Keratinocyte (primary cell): ENCODE measurements around the gene WNT7B. TPM values are rescaled to one million over a fixed set of nuclear protein-coding genes. Genes with fewer than 3 reads are reported as not detected.
A peak's percentile ranks its signal among the peaks of the same experiment; 100 is the strongest.

Experiments used
- DNase-seq: peaks from one replicate; pipeline ENCODE4 v3.0.0-alpha.2; 2011; ENCODE audit warnings: low read depth, missing footprints, low spot score
- FAIRE-seq: peaks from 2 replicates; lab custom pipeline; 2011; peaks lifted over from hg19 to GRCh38; lab: Jason Lieb, UNC
- H2AFZ ChIP-seq: 2 replicates; pipeline ENCODE4 v1.6.0; 2012; ENCODE audit warnings: low read length, control low read depth, inconsistent platforms; ENCODE audit not compliant: control insufficient read depth
- H3K27ac ChIP-seq: 2 replicates; pipeline ENCODE4 v1.5.1; 2011; ENCODE audit warnings: low read length; ENCODE audit not compliant: control insufficient read depth, insufficient read depth
- H3K27me3 ChIP-seq: 3 replicates; pipeline ENCODE4 v1.6.0; 2011; ENCODE audit warnings: low read length; ENCODE audit not compliant: control insufficient read depth, insufficient read depth; ENCODE audit errors: extremely low read depth
- H3K36me3 ChIP-seq, 2 experiments: 2 replicates in 1 of 2; 3 replicates in 1 of 2; pipeline ENCODE4 v1.5.1; 2011; ENCODE audit warnings: low read length in 2 of 2, mild to moderate bottlenecking in 1 of 2; ENCODE audit not compliant: control insufficient read depth in 2 of 2, insufficient read depth in 2 of 2; ENCODE audit errors: extremely low read depth in 1 of 2
- H3K4me1 ChIP-seq: 3 replicates; pipeline ENCODE4 v1.5.1; 2011; ENCODE audit warnings: low read length; ENCODE audit not compliant: control insufficient read depth, insufficient read depth; ENCODE audit errors: extremely low read depth
- H3K4me2 ChIP-seq: 3 replicates; pipeline ENCODE4 v1.6.0; 2011; ENCODE audit warnings: low read depth, low read length; ENCODE audit not compliant: control insufficient read depth, insufficient read depth; ENCODE audit errors: extremely low read depth
- H3K4me3 ChIP-seq, 3 experiments: fragments of 200-600 bp in 1 of 3; sonication (generic) in 1 of 3; 2 replicates in 2 of 3; 3 replicates in 1 of 3; pipeline ENCODE4 v1.5.1; 2011 to 2016; ENCODE audit warnings: low read length in 3 of 3, mild to moderate bottlenecking in 3 of 3, control low read depth in 2 of 3, inconsistent platforms in 1 of 3, low read depth in 1 of 3, mixed read lengths in 1 of 3, mixed run types in 1 of 3, moderate library complexity in 1 of 3; ENCODE audit not compliant: control insufficient read depth in 2 of 3, insufficient read depth in 2 of 3; ENCODE audit errors: extremely low read depth in 1 of 3
- H3K79me2 ChIP-seq: 2 replicates; pipeline ENCODE4 v1.6.0; 2012; ENCODE audit warnings: low read length; ENCODE audit not compliant: control insufficient read depth, insufficient read depth
- H3K9ac ChIP-seq: 3 replicates; pipeline ENCODE4 v1.6.0; 2011; ENCODE audit warnings: low read length; ENCODE audit not compliant: control insufficient read depth, insufficient read depth; ENCODE audit errors: extremely low read depth
- H3K9me1 ChIP-seq: 3 replicates; pipeline ENCODE4 v1.6.0; 2011; ENCODE audit warnings: low read length; ENCODE audit not compliant: control insufficient read depth, insufficient read depth; ENCODE audit errors: extremely low read depth
- H3K9me3 ChIP-seq: 2 replicates; pipeline ENCODE4 v1.5.1; 2012; ENCODE audit warnings: low read depth, low read length; ENCODE audit not compliant: control insufficient read depth
- H4K20me1 ChIP-seq: 3 replicates; pipeline ENCODE4 v1.6.0; 2011; ENCODE audit warnings: low read length; ENCODE audit not compliant: control insufficient read depth, insufficient read depth; ENCODE audit errors: extremely low read depth
- EZH2 ChIP-seq: IDR thresholded peaks from one replicate; pipeline ENCODE4 v1.6.1; 2012; ENCODE audit warnings: inconsistent platforms, mild to moderate bottlenecking, low read length, moderate library complexity
- dilution Hi-C: fragments of 300-500 bp; cut with MboI; formaldehyde crosslinking; loops from one replicate; pipeline ENCODE4 v1.7.0; 2020; ENCODE audit warnings: low sequenced_read_pairs; ENCODE audit not compliant: extremely low pct_ligation_motif_present
- polyA plus RNA-seq, 5 experiments: library from polyadenylated mRNA; depleted of rRNA in 3 of 5; stranded (reverse) in 3 of 5; stranded (forward) in 1 of 5; unstranded in 1 of 5; fragments of >200 nt; gene quantifications; 1 replicate in 1 of 5; 2 replicates in 3 of 5; 3 replicates in 1 of 5; pipeline versions ENCODE4 v1.2.1 to v1.2.3, GENCODE V29; 2011 to 2012; ENCODE audit warnings: missing spikeins in 2 of 5, low read depth in 1 of 5, low replicate concordance in 1 of 5
- TF ChIP-seq, protein P1 (sequence below), 3 experiments: IDR thresholded peaks in 1 of 3; conservative IDR thresholded peaks in 1 of 3; optimal IDR thresholded peaks in 1 of 3; 2 replicates in 2 of 3; 3 replicates in 1 of 3; pipeline versions ENCODE3 to v1.5.1; 2011; ENCODE audit warnings: low read length in 3 of 3, mild to moderate bottlenecking in 3 of 3, moderate library complexity in 2 of 3, control low read depth in 1 of 3, inconsistent platforms in 1 of 3; ENCODE audit not compliant: insufficient read depth in 2 of 3; ENCODE audit errors: extremely low read depth in 1 of 3

Gene WNT7B
- polyA plus RNA-seq, 1 donor (not counting 4 experiments of a cell fraction or from before 2014, with no cell fraction given): 1.7 TPM

DNA sequence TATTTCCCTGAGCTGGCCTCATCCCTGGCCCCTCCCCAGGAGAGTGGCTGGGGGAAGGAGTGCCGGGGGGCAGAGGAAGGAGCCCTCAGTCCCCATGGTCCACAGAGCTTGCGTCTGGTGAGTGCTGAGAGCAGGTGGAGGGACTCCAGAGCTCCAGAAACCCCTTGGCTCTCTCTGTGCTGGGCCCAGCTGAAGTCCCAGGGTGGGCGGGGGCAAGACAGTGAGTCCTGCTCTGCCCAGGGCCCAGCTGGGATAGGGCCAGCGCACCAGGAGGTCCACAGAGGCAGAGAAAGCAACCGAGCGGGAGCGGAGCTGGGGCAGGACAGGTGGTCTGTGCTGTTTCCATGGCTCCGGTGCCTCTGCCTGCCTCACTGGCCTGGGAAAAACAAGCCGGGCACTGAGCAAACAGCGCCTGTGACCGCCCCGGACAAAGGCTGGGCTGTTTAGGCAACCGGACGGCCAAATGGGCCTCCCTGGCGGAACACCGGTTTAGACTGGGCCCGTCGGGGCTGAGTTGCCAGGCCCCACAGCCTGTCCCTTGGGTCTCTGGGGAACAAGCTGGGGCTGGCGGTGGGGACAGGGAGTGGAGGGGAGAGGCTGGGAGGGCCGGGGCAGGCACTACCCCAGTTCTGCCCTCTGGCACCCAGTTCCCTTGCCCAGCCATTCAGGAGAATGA is 34.1 kb upstream of the WNT7B start:
- Histone ChIP-seq H3K4me1 (peaks cover 65% of the 10 kb centered on the region), H3K9ac (no peak overlapping the region), H2AFZ (no peak overlapping the region), H3K9me1 (no peaks in the 10 kb centered on the region), H3K79me2 (no peaks in the 10 kb centered on the region), H3K9me3 (no peaks in the 10 kb centered on the region), H4K20me1 (no peaks in the 10 kb centered on the region), H3K4me2 (no peak overlapping the region), H3K4me3 (no peak overlapping the region), H3K27me3 (no peaks in the 10 kb centered on the region), H3K36me3 (no peaks in the 10 kb centered on the region), H3K27ac (peak overlapping the region; percentile 45)
- no peak for FAIRE-seq
- dilution Hi-C loops: no loop called here
- no peak for TF ChIP-seq EZH2
- TF ChIP-seq, protein P1, sequence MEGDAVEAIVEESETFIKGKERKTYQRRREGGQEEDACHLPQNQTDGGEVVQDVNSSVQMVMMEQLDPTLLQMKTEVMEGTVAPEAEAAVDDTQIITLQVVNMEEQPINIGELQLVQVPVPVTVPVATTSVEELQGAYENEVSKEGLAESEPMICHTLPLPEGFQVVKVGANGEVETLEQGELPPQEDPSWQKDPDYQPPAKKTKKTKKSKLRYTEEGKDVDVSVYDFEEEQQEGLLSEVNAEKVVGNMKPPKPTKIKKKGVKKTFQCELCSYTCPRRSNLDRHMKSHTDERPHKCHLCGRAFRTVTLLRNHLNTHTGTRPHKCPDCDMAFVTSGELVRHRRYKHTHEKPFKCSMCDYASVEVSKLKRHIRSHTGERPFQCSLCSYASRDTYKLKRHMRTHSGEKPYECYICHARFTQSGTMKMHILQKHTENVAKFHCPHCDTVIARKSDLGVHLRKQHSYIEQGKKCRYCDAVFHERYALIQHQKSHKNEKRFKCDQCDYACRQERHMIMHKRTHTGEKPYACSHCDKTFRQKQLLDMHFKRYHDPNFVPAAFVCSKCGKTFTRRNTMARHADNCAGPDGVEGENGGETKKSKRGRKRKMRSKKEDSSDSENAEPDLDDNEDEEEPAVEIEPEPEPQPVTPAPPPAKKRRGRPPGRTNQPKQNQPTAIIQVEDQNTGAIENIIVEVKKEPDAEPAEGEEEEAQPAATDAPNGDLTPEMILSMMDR (optimal IDR thresholded peaks at IDR 0.05 in 1 of 3, IDR thresholded peaks at IDR 0.05 in 1 of 3, conservative IDR thresholded peaks at IDR 0.05 in 1 of 3; ENCODE audit: extremely low read depth in 1 of 3, insufficient read depth in 2 of 3, low read length in 3 of 3): no peak
- no peak for DNase-seq

GRCh38 chr22:46010207-46010867 is 33.4 kb upstream of the WNT7B start:
- H3K9me1 ChIP-seq: no peaks in the 10 kb centered on the region
- DNase-seq (peak; percentile 36), FAIRE-seq (peak; percentile 87)
- no peak overlapping the region for H2AFZ ChIP-seq
- H3K27me3 ChIP-seq: no peaks in the 10 kb centered on the region
- no peaks in the 10 kb centered on the region for H3K79me2 ChIP-seq
- no peaks in the 10 kb centered on the region for H3K36me3 ChIP-seq
- H3K9me3 ChIP-seq: no peaks in the 10 kb centered on the region
- no peak overlapping the region for H3K4me3 ChIP-seq
- no peaks in the 10 kb centered on the region for H4K20me1 ChIP-seq
- dilution Hi-C loops: no loop called here
- TF ChIP-seq, protein P1 (optimal IDR thresholded peaks at IDR 0.05 in 1 of 3, IDR thresholded peaks at IDR 0.05 in 1 of 3, conservative IDR thresholded peaks at IDR 0.05 in 1 of 3; ENCODE audit: extremely low read depth in 1 of 3, insufficient read depth in 2 of 3, low read length in 3 of 3): no peak
- no peak for TF ChIP-seq EZH2
- no peak overlapping the region for H3K9ac ChIP-seq
- peak overlapping the region; percentile 45 for H3K27ac ChIP-seq
- peaks cover 65% of the 10 kb centered on the region for H3K4me1 ChIP-seq
- H3K4me2 ChIP-seq: no peak overlapping the region
